Forelimb muscle (tissue), 1 donor: ENCODE data around the gene EBF3. TPM values are rescaled to one million over a fixed set of nuclear protein-coding genes. Genes with fewer than 3 reads are reported as not detected.

Experiments
- DNase-seq: peaks from one replicate; pipeline ENCODE4 v3.0.0-alpha.2; 2013; ENCODE audit warnings: low read depth
- polyA plus RNA-seq: library from polyadenylated mRNA; unstranded; fragments of 120-200 nt; gene quantifications from one replicate; pipeline ENCODE4 v1.2.1, GENCODE V29; 2013; ENCODE audit not compliant: insufficient read length

Gene EBF3
- polyA plus RNA-seq, result 57.0 TPM

GRCh38 chr10:129963641-129964501 is at the start of gene EBF3:
TSS of gene EBF3 (minus strand) at chr10:129964274. CDS start at chr10:129963768, 506 bp downstream.
- no peak for DNase-seq

- no peak for DNase-seq
Measured at GRCh38 chr10:130013335-130014262, 49.5 kb upstream of the EBF3 start.

GRCh38 chr10:130012129-130012528 is 48.1 kb upstream of the EBF3 start:
- DNase-seq, result no peak

GRCh38 chr10:130010653-130011052 is 46.6 kb upstream of the EBF3 start:
- no peak for DNase-seq

GRCh38 chr10:130009228-130009627 is 45.2 kb upstream of the EBF3 start:
- no peak for DNase-seq

GRCh38 chr10:130003787-130004613 is 39.9 kb upstream of the EBF3 start:
- no peak for DNase-seq

GRCh38 chr10:130003166-130003565 is 39.1 kb upstream of the EBF3 start:
- no peak for DNase-seq

GRCh38 chr10:130002606-130003005 is 38.5 kb upstream of the EBF3 start:
- no peak for DNase-seq

- DNase-seq, result no peak
Measured at GRCh38 chr10:130000918-130001317, 36.8 kb upstream of the EBF3 start.

GRCh38 chr10:129999140-129999539 is 35.1 kb upstream of the EBF3 start:
- DNase-seq, result no peak

- DNase-seq, result no peak
Measured at GRCh38 chr10:129993621-129994020, 29.5 kb upstream of the EBF3 start.

GRCh38 chr10:129992356-129992755 is 28.3 kb upstream of the EBF3 start:
- no peak for DNase-seq

- no peak for DNase-seq
Measured at GRCh38 chr10:129982825-129983224, 18.8 kb upstream of the EBF3 start.

GRCh38 chr10:129978980-129979379 is 14.9 kb upstream of the EBF3 start:
- no peak for DNase-seq

- no peak for DNase-seq
Measured at GRCh38 chr10:129978322-129978721, 14.2 kb upstream of the EBF3 start.

GRCh38 chr10:129977794-129978193 is 13.7 kb upstream of the EBF3 start:
- no peak for DNase-seq

GRCh38 chr10:129973674-129974059 is 9.6 kb upstream of the EBF3 start:
- no peak for DNase-seq

- no peak for DNase-seq
Measured at GRCh38 chr10:129972966-129973673, 9.0 kb upstream of the EBF3 start.

GRCh38 chr10:129972145-129972965 is 8.3 kb upstream of the EBF3 start:
- DNase-seq, result no peak
